Ishikawa (cell line): ENCODE data around the gene PTMS.

Source experiments
- CEBPB ChIP-seq: IDR thresholded peaks from 2 replicates; pipeline ENCODE4 v1.6.1; 2012
- CREB1 ChIP-seq: IDR thresholded peaks from 2 replicates; pipeline ENCODE4 v1.6.1; 2012; ENCODE audit warnings: low read depth
- EGR1 ChIP-seq: IDR thresholded peaks from 2 replicates; pipeline ENCODE4 v1.6.1; 2012
- EP300 ChIP-seq: IDR thresholded peaks from 2 replicates; pipeline ENCODE4 v1.6.1; 2012; ENCODE audit warnings: borderline replicate concordance
- FOXM1 ChIP-seq: IDR thresholded peaks from 2 replicates; pipeline ENCODE4 v1.6.1; 2012; ENCODE audit warnings: low read depth, borderline replicate concordance
- NFIC ChIP-seq: IDR thresholded peaks from 2 replicates; pipeline ENCODE4 v1.6.1; 2012
- RAD21 ChIP-seq: IDR thresholded peaks from 2 replicates; pipeline ENCODE4 v1.6.1; 2012; ENCODE audit warnings: low read depth
- TAF1 ChIP-seq: IDR thresholded peaks from 2 replicates; pipeline ENCODE4 v1.6.1; 2012; ENCODE audit warnings: low read depth, mild to moderate bottlenecking
- TCF12 ChIP-seq: IDR thresholded peaks from 2 replicates; pipeline ENCODE4 v1.6.1; 2012; ENCODE audit warnings: low read depth
- TEAD4 ChIP-seq: IDR thresholded peaks from 2 replicates; pipeline ENCODE4 v1.6.1; 2012
- YY1 ChIP-seq: IDR thresholded peaks from 2 replicates; pipeline ENCODE4 v1.6.1; 2012; ENCODE audit warnings: low read depth
- ZBTB7A ChIP-seq: IDR thresholded peaks from 2 replicates; pipeline ENCODE4 v1.6.1; 2012; ENCODE audit warnings: low read depth
- TF ChIP-seq, protein P1 (sequence below): IDR thresholded peaks from 2 replicates; pipeline ENCODE4 v1.6.1; 2012
- TF ChIP-seq, protein P2 (sequence below): IDR thresholded peaks from 2 replicates; pipeline ENCODE4 v1.6.1; 2012
- TF ChIP-seq, protein P3 (sequence below): IDR thresholded peaks from 2 replicates; pipeline ENCODE4 v1.6.1; 2012; ENCODE audit warnings: low read depth, mild to moderate bottlenecking

PTMS gene

DNA sequence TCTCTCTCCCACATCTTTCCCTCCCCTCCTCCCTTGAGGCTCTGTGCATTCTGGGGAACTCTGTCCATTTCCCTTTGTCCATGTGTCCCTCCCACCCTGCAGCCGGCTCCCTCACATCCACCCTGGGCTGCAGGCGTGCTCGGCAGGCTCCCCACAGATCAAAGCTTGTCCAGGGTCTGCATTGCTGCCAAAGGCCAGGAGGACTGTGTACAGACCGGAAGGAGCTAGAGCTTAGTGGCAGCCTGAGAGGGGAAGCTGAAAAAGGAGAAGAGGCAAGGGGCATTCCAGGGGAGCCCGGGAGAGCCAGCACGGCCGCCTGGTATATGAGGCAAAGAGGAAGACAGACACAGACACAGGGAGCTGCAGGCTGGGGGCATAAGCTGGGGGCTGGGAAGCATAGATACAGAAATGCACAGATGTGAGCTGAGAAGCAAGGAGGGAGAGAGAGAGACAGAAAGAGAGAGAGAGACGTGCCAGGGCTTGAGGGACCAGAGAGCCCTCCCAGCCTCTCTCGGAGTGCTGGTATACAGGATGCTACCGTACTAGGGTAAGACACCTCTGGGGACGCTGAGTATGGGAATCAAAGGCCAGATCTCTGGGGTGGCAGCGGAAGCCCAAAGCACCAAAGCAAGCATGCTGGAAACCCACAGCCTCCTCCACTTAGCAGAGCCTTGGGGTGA lies 26.5 kb downstream of the PTMS start:
- TF ChIP-seq YY1 (no peak), CEBPB (no peak), TEAD4 (no peak), FOXM1 (no peak), TAF1 (no peak), ZBTB7A (no peak), CREB1 (no peak), RAD21 (no peak), TCF12 (no peak), EP300 (no peak), NFIC (no peak), EGR1 (no peak)
- TF ChIP-seq, protein P1, sequence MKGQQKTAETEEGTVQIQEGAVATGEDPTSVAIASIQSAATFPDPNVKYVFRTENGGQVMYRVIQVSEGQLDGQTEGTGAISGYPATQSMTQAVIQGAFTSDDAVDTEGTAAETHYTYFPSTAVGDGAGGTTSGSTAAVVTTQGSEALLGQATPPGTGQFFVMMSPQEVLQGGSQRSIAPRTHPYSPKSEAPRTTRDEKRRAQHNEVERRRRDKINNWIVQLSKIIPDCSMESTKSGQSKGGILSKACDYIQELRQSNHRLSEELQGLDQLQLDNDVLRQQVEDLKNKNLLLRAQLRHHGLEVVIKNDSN, result no peak
- TF ChIP-seq, protein P2, sequence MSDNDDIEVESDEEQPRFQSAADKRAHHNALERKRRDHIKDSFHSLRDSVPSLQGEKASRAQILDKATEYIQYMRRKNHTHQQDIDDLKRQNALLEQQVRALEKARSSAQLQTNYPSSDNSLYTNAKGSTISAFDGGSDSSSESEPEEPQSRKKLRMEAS, result no peak
- TF ChIP-seq, protein P3, sequence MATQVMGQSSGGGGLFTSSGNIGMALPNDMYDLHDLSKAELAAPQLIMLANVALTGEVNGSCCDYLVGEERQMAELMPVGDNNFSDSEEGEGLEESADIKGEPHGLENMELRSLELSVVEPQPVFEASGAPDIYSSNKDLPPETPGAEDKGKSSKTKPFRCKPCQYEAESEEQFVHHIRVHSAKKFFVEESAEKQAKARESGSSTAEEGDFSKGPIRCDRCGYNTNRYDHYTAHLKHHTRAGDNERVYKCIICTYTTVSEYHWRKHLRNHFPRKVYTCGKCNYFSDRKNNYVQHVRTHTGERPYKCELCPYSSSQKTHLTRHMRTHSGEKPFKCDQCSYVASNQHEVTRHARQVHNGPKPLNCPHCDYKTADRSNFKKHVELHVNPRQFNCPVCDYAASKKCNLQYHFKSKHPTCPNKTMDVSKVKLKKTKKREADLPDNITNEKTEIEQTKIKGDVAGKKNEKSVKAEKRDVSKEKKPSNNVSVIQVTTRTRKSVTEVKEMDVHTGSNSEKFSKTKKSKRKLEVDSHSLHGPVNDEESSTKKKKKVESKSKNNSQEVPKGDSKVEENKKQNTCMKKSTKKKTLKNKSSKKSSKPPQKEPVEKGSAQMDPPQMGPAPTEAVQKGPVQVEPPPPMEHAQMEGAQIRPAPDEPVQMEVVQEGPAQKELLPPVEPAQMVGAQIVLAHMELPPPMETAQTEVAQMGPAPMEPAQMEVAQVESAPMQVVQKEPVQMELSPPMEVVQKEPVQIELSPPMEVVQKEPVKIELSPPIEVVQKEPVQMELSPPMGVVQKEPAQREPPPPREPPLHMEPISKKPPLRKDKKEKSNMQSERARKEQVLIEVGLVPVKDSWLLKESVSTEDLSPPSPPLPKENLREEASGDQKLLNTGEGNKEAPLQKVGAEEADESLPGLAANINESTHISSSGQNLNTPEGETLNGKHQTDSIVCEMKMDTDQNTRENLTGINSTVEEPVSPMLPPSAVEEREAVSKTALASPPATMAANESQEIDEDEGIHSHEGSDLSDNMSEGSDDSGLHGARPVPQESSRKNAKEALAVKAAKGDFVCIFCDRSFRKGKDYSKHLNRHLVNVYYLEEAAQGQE, result no peak

DNA sequence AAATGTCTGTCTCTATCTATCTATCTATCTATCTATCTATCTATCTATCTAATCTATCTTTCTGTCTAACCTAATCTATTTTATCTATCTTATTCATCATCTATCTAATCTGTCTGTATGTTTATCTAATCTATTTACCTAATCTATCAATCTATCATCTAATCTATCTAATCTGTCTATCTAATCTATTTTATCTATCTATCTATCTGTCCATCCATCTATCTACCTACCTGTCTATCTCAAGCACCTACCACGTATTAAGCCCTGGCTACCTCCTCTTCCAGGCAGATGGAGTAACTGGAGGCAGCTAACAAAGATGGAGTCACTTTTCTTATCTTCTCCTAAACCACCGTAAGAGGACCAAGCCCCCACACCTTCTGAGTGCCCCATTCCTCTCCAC lies 28.9 kb downstream of the PTMS start:
- TF ChIP-seq EGR1 (no peak), RAD21 (no peak), TCF12 (no peak), CREB1 (no peak), FOXM1 (no peak), TAF1 (no peak), CEBPB (no peak), TEAD4 (no peak), ZBTB7A (no peak), NFIC (no peak), YY1 (no peak)
- TF ChIP-seq, protein P3, result no peak
- TF ChIP-seq, protein P1, result no peak
- TF ChIP-seq, protein P2, result no peak

DNA sequence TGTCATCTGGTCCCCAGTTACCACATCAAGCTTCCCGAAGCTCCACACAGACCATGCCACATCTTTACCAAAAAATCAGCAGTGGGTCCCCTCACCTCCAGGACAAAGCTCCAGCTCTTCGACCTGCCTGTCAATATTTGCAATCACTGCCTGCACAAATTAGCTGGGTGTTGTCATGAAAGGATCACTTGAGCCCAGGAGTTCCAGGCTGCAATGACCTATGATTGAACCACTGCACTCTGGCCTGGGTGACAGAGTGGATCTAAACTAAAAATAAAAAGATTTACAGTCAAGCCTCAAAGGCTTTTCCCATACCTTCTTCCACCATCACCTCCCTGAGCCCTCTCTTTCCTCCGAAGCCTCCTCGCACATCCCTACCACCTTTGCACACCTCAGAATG lies 30.4 kb downstream of the PTMS start:
- TF ChIP-seq CEBPB (no peak), RAD21 (no peak), TAF1 (no peak), ZBTB7A (no peak), CREB1 (no peak), NFIC (no peak)
- TF ChIP-seq, protein P1, result no peak

DNA sequence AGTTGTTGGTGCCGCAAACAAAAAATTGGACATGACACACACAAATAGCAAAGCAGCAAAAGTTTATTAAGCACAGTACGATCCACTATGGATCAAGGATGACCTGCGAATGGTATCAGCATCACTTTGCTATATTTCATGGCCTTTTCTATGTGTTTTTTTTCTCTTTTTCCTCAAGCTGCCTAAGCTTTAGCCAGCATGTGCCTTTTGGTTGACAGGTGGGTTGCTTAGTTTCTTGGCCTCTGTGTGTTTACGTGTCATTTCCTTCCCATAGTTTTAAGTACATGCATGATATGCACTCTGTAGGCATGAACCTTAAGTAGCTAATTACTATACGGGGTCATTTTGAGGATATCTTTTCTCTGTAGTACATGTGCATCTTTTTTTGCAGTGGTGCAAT lies 33.0 kb downstream of the PTMS start:
- no peak for TF ChIP-seq YY1
- no peak for TF ChIP-seq FOXM1
- TF ChIP-seq CEBPB, result no peak
- TF ChIP-seq RAD21, result no peak
- TF ChIP-seq TEAD4, result no peak
- TF ChIP-seq EP300, result no peak
- TF ChIP-seq, protein P1, result no peak
- TF ChIP-seq, protein P2, result no peak
- TF ChIP-seq NFIC, result no peak
- no peak for TF ChIP-seq CREB1
- TF ChIP-seq, protein P3, result no peak
- TF ChIP-seq ZBTB7A, result no peak
- no peak for TF ChIP-seq TAF1
- TF ChIP-seq TCF12, result no peak
- no peak for TF ChIP-seq EGR1
